C4-2B (cell line): ENCODE results near the gene IFNK.

ENCODE experiments used
- ZFX ChIP-seq: fragments of 450-650 bp; IDR thresholded peaks from 2 replicates; pipeline ENCODE4 v1.6.1; 2017
- TF ChIP-seq, protein P1 (sequence below): fragments of 450-650 bp; conservative IDR thresholded peaks from 2 replicates; pipeline ENCODE4 v1.5.1; 2017; ENCODE audit warnings: mild to moderate bottlenecking

DNA sequence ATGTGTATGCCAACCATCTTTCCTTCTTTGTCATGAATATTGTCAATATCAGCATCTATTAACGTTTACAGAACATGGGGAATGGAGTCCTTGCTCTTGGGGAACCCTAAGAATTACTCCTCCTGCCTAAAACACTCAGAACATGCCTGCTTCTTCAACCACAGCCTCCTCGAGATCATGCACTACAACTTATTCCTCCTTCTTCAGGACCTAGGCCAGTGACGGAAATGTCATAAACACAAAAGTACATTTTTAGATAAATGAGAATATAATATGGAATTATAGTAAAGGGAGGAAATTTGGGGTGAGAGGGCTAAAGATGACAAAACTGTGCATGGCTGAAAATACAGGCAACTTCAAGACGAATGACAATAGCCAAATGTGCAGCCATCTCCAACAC, 3.1 kb upstream of the IFNK start:
- TF ChIP-seq, protein P1, sequence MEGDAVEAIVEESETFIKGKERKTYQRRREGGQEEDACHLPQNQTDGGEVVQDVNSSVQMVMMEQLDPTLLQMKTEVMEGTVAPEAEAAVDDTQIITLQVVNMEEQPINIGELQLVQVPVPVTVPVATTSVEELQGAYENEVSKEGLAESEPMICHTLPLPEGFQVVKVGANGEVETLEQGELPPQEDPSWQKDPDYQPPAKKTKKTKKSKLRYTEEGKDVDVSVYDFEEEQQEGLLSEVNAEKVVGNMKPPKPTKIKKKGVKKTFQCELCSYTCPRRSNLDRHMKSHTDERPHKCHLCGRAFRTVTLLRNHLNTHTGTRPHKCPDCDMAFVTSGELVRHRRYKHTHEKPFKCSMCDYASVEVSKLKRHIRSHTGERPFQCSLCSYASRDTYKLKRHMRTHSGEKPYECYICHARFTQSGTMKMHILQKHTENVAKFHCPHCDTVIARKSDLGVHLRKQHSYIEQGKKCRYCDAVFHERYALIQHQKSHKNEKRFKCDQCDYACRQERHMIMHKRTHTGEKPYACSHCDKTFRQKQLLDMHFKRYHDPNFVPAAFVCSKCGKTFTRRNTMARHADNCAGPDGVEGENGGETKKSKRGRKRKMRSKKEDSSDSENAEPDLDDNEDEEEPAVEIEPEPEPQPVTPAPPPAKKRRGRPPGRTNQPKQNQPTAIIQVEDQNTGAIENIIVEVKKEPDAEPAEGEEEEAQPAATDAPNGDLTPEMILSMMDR: no peak
- no peak for TF ChIP-seq ZFX
